ENCODE results near the gene STX1B. TPM values are rescaled to one million over a fixed set of nuclear protein-coding genes. Genes with fewer than 3 reads are reported as not detected.

Gene STX1B
- polyA plus RNA-seq, 3 donors = 1.7 TPM; not detected in 2

DNA sequence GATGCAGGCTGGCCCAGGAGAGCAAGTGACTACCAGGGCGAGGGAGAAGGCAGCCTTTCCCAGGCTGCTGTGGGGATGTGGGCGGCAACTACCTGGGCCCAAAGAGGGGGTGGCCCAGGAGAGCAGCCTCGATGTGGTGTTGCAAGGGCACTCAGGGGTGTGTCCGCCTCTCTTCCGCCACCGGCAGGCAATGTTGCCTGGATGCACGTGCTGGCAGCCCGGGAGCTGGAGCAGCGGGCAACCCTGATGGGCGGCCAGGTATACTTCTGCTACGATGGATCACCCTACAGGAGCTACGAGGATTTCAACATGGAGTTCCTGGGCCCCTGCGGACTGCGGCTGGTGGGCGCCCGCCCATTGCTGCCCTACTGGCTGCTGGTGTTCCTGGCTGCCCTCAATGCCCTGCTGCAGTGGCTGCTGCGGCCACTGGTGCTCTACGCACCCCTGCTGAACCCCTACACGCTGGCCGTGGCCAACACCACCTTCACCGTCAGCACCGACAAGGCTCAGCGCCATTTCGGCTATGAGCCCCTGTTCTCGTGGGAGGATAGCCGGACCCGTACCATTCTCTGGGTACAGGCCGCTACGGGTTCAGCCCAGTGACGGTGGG lies 22.8 kb downstream of the STX1B start:
- Histone ChIP-seq H3K9me3 (replicated peaks in 1 of 2; ENCODE audit: control insufficient read depth in 1 of 2, insufficient read depth in 1 of 2, low read length in 2 of 2) (no peaks in the 10 kb centered on the region), H3K4me1 (ENCODE audit: control insufficient read depth in 1 of 2, insufficient read depth in 2 of 2, low read length in 2 of 2) (peaks cover 8 to 21% of the 10 kb centered on the region in 2 donors), H3K79me2 (ENCODE audit: insufficient read depth, low read length) (no peaks in the 10 kb centered on the region), H3K36me3 (replicated peaks in 1 of 2; ENCODE audit: control insufficient read depth in 1 of 2, insufficient read depth in 2 of 2, low read length in 2 of 2) (peaks cover 15 to 19% of the 10 kb centered on the region in 2 donors), H3K27ac (ENCODE audit: low read depth in 1 of 2, low read length in 2 of 2) (no peak overlapping the region), H3K9ac (ENCODE audit: insufficient read depth, low read length, poor library complexity, severe bottlenecking) (no peak overlapping the region), H3K27me3 (ENCODE audit: control insufficient read depth in 2 of 2, insufficient read depth in 2 of 2, low read length in 2 of 2) (no peaks in the 10 kb centered on the region), H3K4me2 (replicated peaks; ENCODE audit: extremely low read depth, low read length, poor library complexity, severe bottlenecking) (no peak overlapping the region), H3K4me3 (replicated peaks in 1 of 3; ENCODE audit: low read depth in 2 of 3, low read length in 3 of 3) (no peak overlapping the region), H2AFZ (ENCODE audit: insufficient read depth, low read depth, low read length, poor library complexity, severe bottlenecking) (no peak overlapping the region), H4K20me1 (ENCODE audit: insufficient read depth, low read length) (no peaks in the 10 kb centered on the region)
- peaks cover 0 to 3% (median 0%) of the 10 kb centered on the region in 7 donors for H3K9me3 Mint-ChIP-seq
- H3K27me3 Mint-ChIP-seq (ENCODE audit: low read depth in 3 of 3) = peaks cover 0 to 2% (median 0%) of the 10 kb centered on the region in 3 donors
- peaks cover 15 to 25% of the 10 kb centered on the region in 2 donors for H3K36me3 Mint-ChIP-seq
- TF ChIP-seq, protein P1, sequence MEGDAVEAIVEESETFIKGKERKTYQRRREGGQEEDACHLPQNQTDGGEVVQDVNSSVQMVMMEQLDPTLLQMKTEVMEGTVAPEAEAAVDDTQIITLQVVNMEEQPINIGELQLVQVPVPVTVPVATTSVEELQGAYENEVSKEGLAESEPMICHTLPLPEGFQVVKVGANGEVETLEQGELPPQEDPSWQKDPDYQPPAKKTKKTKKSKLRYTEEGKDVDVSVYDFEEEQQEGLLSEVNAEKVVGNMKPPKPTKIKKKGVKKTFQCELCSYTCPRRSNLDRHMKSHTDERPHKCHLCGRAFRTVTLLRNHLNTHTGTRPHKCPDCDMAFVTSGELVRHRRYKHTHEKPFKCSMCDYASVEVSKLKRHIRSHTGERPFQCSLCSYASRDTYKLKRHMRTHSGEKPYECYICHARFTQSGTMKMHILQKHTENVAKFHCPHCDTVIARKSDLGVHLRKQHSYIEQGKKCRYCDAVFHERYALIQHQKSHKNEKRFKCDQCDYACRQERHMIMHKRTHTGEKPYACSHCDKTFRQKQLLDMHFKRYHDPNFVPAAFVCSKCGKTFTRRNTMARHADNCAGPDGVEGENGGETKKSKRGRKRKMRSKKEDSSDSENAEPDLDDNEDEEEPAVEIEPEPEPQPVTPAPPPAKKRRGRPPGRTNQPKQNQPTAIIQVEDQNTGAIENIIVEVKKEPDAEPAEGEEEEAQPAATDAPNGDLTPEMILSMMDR (IDR thresholded peaks at IDR 0.05) = no peak
- intact Hi-C loops (cut with micrococcal nuclease) = loop anchor here (5.0 to 10.0 kb wide), 4 partner anchors 167 to 877 kb away; partner anchors contain the start of genes ZNF843 (in 2 of the 2) and PRSS36 (in 1 of the 2)
- DNase-seq = no peak
- peaks cover 5% of the 10 kb centered on the region for H3K4me1 Mint-ChIP-seq
- 96% methylated on average over 29 of the region's 30 CpGs for WGBS (ENCODE audit: insufficient coverage)
- no peak overlapping the region for H3K4me3 Mint-ChIP-seq
- H3K27ac Mint-ChIP-seq = peak overlapping the region in 1 of 7 donors; percentile 8

DNA sequence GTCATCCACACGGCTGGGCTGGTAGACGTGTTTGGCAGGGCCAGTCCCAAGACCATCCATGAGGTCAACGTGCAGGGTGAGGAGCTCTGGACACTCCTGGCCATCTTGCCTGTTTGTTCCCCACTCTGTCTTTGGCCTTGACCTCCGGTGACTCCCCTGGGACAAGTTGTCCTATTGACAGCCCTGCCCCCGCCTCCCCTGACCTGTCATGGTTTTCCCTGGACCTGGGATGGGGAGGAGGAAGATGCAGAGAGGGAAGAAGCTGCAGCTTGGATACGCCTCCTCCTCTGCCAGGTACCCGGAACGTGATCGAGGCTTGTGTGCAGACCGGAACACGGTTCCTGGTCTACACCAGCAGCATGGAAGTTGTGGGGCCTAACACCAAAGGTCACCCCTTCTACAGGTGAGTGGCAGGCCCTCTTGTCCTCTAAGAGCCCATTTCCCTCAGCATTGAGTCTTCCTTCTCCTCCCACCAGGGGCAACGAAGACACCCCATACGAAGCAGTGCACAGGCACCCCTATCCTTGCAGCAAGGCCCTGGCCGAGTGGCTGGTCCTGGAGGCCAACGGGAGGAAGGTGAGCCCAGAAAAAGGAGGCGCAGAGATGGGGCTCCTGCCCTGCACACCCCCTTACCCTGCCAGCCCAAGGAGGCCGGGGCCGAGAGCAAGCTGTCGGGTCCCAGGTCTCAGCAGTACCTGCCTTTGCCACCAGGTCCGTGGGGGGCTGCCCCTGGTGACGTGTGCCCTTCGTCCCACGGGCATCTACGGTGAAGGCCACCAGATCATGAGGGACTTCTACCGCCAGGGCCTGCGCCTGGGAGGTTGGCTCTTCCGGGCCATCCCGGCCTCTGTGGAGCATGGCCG lies 24.1 kb downstream of the STX1B start:
- peaks cover 8 to 19% of the 10 kb centered on the region in 2 donors for H3K4me1 ChIP-seq (ENCODE audit: control insufficient read depth in 1 of 2, insufficient read depth in 2 of 2, low read length in 2 of 2)
- Mint-ChIP-seq H3K27ac (peak overlapping the region in 2 of 7 donors; percentile 61 to 79), H3K4me1 (peaks cover 4% of the 10 kb centered on the region), H3K27me3 (ENCODE audit: low read depth in 3 of 3) (peaks cover 0 to 2% (median 0%) of the 10 kb centered on the region in 3 donors), H3K9me3 (peaks cover 0 to 3% (median 0%) of the 10 kb centered on the region in 7 donors), H3K4me3 (no peak overlapping the region), H3K36me3 (peaks cover 26 to 38% of the 10 kb centered on the region in 2 donors)
- no peak overlapping the region for H3K9ac ChIP-seq (ENCODE audit: insufficient read depth, low read length, poor library complexity, severe bottlenecking)
- intact Hi-C loops (cut with micrococcal nuclease) = loop anchor here (5.0 to 10.0 kb wide), 4 partner anchors 168 to 878 kb away; partner anchors contain the start of genes ZNF843 (in 2 of the 2) and PRSS36 (in 1 of the 2)
- H3K4me3 ChIP-seq (replicated peaks in 1 of 3; ENCODE audit: low read depth in 2 of 3, low read length in 3 of 3) = no peak overlapping the region
- 98% methylated on average over 27 of the region's 29 CpGs for WGBS (ENCODE audit: insufficient coverage)
- H3K36me3 ChIP-seq (replicated peaks in 1 of 2; ENCODE audit: control insufficient read depth in 1 of 2, insufficient read depth in 2 of 2, low read length in 2 of 2) = peaks cover 25 to 31% of the 10 kb centered on the region in 2 donors
- no peak overlapping the region for H2AFZ ChIP-seq (ENCODE audit: insufficient read depth, low read depth, low read length, poor library complexity, severe bottlenecking)
- no peak for DNase-seq
- H4K20me1 ChIP-seq (ENCODE audit: insufficient read depth, low read length) = no peaks in the 10 kb centered on the region
- H3K4me2 ChIP-seq (replicated peaks; ENCODE audit: extremely low read depth, low read length, poor library complexity, severe bottlenecking) = no peak overlapping the region
- H3K79me2 ChIP-seq (ENCODE audit: insufficient read depth, low read length) = no peaks in the 10 kb centered on the region
- no peaks in the 10 kb centered on the region for H3K27me3 ChIP-seq (ENCODE audit: control insufficient read depth in 2 of 2, insufficient read depth in 2 of 2, low read length in 2 of 2)
- no peaks in the 10 kb centered on the region for H3K9me3 ChIP-seq (replicated peaks in 1 of 2; ENCODE audit: control insufficient read depth in 1 of 2, insufficient read depth in 1 of 2, low read length in 2 of 2)
- TF ChIP-seq, protein P1 (IDR thresholded peaks at IDR 0.05) = no peak
- H3K27ac ChIP-seq (ENCODE audit: low read depth in 1 of 2, low read length in 2 of 2) = no peak overlapping the region

All from CD14-positive monocyte (primary cell).